ENCODE results near the gene MRPL12.

DNA sequence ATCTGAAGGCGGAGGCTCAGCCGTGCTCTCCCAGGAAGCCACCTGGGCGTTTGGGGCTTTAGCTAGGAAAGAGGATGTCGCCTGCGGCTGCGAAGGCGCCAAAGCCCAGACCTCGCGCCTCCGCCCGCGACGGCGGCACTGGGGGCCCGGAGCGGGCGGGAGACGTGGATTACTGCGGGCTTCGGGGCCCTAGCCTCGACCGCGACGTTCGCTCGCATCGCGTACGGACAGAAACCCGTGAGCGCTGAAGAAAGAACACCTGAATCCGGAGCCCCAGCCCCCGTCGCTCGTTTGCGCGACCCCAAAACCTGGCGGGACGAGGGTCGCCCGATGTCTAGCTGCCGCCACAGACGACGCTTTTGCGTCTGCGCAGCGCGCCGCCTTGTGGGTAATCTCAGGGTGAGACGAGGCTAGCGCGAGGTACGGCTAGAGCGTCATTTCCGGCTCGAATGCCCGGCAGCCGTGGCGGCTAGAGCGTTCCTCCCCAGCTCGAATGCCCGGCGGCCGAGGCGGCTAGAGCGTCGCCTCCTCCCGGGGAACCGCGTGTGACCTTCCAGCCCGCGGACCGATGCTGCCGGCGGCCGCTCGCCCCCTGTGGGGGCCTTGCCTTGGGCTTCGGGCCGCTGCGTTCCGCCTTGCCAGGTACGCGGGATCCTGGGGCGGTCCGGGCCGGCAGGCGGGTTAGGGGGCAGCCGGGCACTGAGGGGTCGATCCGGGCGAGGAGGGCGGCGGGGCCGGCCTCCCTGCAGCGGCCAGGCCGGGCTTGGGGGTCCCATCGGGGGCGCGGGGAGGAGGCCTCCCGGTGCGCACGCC lies at the start of gene MRPL12:
- TF ChIP-seq, protein P1, sequence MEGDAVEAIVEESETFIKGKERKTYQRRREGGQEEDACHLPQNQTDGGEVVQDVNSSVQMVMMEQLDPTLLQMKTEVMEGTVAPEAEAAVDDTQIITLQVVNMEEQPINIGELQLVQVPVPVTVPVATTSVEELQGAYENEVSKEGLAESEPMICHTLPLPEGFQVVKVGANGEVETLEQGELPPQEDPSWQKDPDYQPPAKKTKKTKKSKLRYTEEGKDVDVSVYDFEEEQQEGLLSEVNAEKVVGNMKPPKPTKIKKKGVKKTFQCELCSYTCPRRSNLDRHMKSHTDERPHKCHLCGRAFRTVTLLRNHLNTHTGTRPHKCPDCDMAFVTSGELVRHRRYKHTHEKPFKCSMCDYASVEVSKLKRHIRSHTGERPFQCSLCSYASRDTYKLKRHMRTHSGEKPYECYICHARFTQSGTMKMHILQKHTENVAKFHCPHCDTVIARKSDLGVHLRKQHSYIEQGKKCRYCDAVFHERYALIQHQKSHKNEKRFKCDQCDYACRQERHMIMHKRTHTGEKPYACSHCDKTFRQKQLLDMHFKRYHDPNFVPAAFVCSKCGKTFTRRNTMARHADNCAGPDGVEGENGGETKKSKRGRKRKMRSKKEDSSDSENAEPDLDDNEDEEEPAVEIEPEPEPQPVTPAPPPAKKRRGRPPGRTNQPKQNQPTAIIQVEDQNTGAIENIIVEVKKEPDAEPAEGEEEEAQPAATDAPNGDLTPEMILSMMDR (IDR thresholded peaks at IDR 0.05), result peak; percentile 10 to 74 (median 31)
- TF ChIP-seq EP300 (IDR thresholded peaks at IDR 0.05) (peak; percentile 97 to 99), POLR2A (IDR thresholded peaks at IDR 0.05) (peak; percentile 77 to 81)

Data from tibial nerve (tissue), 4 donors.